Endothelial cell (in vitro differentiated cells): ENCODE measurements around the gene NTRK2. TPM values are rescaled to one million over a fixed set of nuclear protein-coding genes. Genes with fewer than 3 reads are reported as not detected.
A peak's percentile ranks its signal among the peaks of the same experiment; 100 is the strongest.

ENCODE experiments used
- DNase-seq: peaks from one replicate; pipeline ENCODE4 v3.0.0; 2021; ENCODE audit warnings: low spot score
- H3K27ac Mint-ChIP-seq: one replicate; pipeline ENCODE4 v1.8.0; 2021; ENCODE audit warnings: mixed read lengths, inconsistent platforms; ENCODE audit not compliant: unreplicated experiment
- H3K27me3 Mint-ChIP-seq: one replicate; pipeline ENCODE4 v1.8.0; 2021; ENCODE audit warnings: mild to moderate bottlenecking, moderate library complexity, mixed read lengths, inconsistent platforms; ENCODE audit not compliant: unreplicated experiment
- H3K36me3 Mint-ChIP-seq: one replicate; pipeline ENCODE4 v1.8.0; 2021; ENCODE audit warnings: mild to moderate bottlenecking, low read depth, mixed read lengths, inconsistent platforms; ENCODE audit not compliant: unreplicated experiment
- H3K4me1 Mint-ChIP-seq: one replicate; pipeline ENCODE4 v1.8.0; 2021; ENCODE audit warnings: mild to moderate bottlenecking, mixed read lengths, inconsistent platforms; ENCODE audit not compliant: unreplicated experiment
- H3K4me3 Mint-ChIP-seq: one replicate; pipeline ENCODE4 v1.8.0; 2021; ENCODE audit warnings: mild to moderate bottlenecking, mixed read lengths, inconsistent platforms; ENCODE audit not compliant: unreplicated experiment
- H3K9me3 Mint-ChIP-seq: one replicate; pipeline ENCODE4 v1.8.0; 2021; ENCODE audit warnings: mixed read lengths, inconsistent platforms; ENCODE audit not compliant: unreplicated experiment
- total RNA-seq: library from RNA; stranded (reverse); fragmentation: NEBNext Ultra II Directional; extraction: Animal tissue kit (Norgen Biotek cat#: 25700); gene quantifications from one replicate; pipeline ENCODE4 v1.2.1, GENCODE V29; 2021; ENCODE audit not compliant: unreplicated experiment
- TF ChIP-seq, protein P1 (sequence below): fragments of 200-600 bp; sonication (generic); IDR thresholded peaks from one replicate; pipeline ENCODE4 v1.5.0; 2021; ENCODE audit warnings: antibody characterized with exemption; ENCODE audit not compliant: unreplicated experiment

The NTRK2 gene
- total RNA-seq, 1 donor from 2014 or later = not detected

DNA sequence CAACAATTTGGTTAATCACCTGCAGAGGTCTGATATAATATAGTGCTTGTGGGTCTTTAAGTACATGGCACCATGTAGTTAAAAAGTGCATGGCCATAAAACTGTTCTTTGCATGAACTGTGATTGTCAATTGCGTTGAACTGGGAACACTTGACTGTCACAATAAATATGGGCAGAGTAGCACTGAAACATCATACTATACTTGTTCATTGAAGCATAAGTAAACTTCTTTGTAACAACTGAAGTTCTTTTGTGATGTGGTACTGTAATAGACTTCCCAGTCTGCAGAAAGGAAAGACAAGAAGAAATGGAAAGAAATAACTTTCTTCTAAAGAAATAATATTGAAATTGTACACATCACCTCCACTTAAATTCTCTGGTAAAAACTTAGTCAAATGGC is 9.8 kb upstream of the NTRK2 start:
- Mint-ChIP-seq H3K27ac (no peak overlapping the region), H3K4me3 (no peak overlapping the region), H3K4me1 (no peaks in the 10 kb centered on the region), H3K36me3 (no peaks in the 10 kb centered on the region), H3K27me3 (peaks cover 2% of the 10 kb centered on the region), H3K9me3 (no peaks in the 10 kb centered on the region)
- DNase-seq = no peak
- TF ChIP-seq, protein P1, sequence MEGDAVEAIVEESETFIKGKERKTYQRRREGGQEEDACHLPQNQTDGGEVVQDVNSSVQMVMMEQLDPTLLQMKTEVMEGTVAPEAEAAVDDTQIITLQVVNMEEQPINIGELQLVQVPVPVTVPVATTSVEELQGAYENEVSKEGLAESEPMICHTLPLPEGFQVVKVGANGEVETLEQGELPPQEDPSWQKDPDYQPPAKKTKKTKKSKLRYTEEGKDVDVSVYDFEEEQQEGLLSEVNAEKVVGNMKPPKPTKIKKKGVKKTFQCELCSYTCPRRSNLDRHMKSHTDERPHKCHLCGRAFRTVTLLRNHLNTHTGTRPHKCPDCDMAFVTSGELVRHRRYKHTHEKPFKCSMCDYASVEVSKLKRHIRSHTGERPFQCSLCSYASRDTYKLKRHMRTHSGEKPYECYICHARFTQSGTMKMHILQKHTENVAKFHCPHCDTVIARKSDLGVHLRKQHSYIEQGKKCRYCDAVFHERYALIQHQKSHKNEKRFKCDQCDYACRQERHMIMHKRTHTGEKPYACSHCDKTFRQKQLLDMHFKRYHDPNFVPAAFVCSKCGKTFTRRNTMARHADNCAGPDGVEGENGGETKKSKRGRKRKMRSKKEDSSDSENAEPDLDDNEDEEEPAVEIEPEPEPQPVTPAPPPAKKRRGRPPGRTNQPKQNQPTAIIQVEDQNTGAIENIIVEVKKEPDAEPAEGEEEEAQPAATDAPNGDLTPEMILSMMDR = no peak

DNA sequence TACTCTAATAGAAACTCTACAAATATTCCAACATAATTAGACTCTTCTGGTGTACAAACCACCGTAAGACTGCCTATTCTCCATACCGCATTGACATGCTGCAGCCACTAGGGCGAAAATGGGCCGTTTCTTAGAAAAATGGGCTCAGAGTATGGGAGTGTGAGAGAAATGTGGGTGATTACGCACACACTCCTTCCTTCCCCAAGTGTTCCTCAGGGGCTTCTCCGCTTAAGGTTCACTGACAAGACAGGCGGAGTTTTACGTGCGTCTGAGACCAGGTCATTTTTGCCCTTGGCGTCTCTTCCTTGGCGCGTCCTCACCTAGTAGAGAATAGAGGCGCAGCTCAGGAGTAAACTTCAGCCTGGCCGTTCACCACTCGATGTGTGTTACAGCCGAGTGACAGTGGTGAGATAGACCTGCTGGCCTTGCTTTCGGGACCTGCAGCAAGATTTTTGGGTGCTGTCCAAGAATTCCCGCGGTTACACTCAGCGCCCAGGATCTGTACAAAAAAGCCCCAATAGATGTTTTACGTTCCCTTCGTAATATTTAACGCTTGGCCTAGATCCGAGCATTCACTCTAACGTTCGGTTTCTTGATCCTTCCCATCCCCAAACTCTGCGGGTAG is 1.8 kb upstream of the NTRK2 start:
- no peak overlapping the region for H3K27ac Mint-ChIP-seq
- H3K4me1 Mint-ChIP-seq = peaks cover 14% of the 10 kb centered on the region
- TF ChIP-seq, protein P1 = peak; percentile 65
- no peaks in the 10 kb centered on the region for H3K36me3 Mint-ChIP-seq
- H3K4me3 Mint-ChIP-seq = peak overlapping the region; percentile 80
- H3K9me3 Mint-ChIP-seq = no peaks in the 10 kb centered on the region
- peaks cover 12% of the 10 kb centered on the region for H3K27me3 Mint-ChIP-seq
- DNase-seq = peak; percentile 29

DNA sequence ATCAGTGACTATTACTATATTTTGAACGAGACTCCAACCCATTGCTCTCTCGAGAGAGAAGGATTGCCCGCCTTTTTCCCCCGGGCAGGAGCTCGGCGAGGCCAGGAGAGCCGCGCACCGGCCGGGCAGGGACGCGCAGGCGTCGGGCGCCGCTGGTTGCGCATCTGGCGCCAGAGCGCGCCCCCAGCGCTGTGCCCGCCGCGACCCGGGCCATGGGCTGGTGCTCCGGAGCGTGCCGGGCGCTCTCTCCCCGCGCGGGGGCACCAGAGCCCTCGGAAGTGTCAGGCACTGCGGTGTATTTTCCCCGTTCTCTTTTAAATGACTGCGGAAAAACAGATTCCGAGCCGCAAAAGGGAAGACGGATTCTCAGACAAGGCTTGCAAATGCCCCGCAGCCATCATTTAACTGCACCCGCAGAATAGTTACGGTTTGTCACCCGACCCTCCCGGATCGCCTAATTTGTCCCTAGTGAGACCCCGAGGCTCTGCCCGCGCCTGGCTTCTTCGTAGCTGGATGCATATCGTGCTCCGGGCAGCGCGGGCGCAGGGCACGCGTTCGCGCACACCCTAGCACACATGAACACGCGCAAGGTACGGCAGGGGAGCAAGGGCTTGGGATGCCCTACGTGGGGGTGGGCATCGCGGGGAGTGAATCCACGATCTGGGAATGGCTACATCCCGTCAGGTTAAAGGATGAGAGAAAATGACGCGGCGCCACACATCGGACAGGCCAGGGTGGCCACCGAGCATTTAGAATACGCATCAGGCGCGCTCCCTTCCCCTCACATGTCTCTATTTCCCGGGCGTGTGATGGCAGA is 1.1 kb upstream of the NTRK2 start:
- Mint-ChIP-seq H3K4me1 (peaks cover 14% of the 10 kb centered on the region), H3K36me3 (no peaks in the 10 kb centered on the region), H3K27me3 (peaks cover 12% of the 10 kb centered on the region), H3K4me3 (peak overlapping the region; percentile 87), H3K9me3 (no peaks in the 10 kb centered on the region), H3K27ac (no peak overlapping the region)
- TF ChIP-seq, protein P1 = peak; percentile 32
- DNase-seq = peak; percentile 92

DNA sequence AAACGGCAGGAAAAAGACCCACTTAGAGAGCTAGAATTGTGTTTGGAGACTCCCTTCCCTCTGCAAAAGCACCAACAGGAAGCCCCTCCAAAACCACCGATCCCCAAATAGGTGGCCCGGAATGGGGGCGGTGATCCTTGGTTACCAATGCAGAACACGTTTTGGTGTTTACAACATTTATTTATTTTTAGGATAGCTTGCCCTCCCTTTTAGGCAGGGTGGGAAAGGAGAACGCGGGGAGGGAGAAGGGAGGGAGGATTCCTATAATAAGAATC is 579 bp upstream of the NTRK2 start:
- Mint-ChIP-seq H3K4me3 (peak overlapping the region; percentile 87), H3K9me3 (no peaks in the 10 kb centered on the region), H3K27me3 (peaks cover 12% of the 10 kb centered on the region), H3K27ac (no peak overlapping the region), H3K36me3 (no peaks in the 10 kb centered on the region), H3K4me1 (peaks cover 14% of the 10 kb centered on the region)
- TF ChIP-seq, protein P1 = no peak
- DNase-seq = peak; percentile 5
